Measurements from ENCODE around the gene DCAKD.

The DCAKD gene

GRCh38 chr17:45029758-45030423 lies 21.5 kb downstream of the DCAKD start:
- FAIRE-seq: no peak

GRCh38 chr17:45029096-45029495 lies 22.3 kb downstream of the DCAKD start:
- no peak for FAIRE-seq

GRCh38 chr17:45022655-45023339 lies 28.6 kb downstream of the DCAKD start:
- no peak for FAIRE-seq

GRCh38 chr17:45022288-45022648 lies 29.2 kb downstream of the DCAKD start:
- FAIRE-seq: no peak

- FAIRE-seq: no peak
These were observed 29.7 kb downstream of the DCAKD start for GRCh38 chr17:45021607-45022287.

- FAIRE-seq: no peak
These were observed 30.9 kb downstream of the DCAKD start for GRCh38 chr17:45020354-45021138.

- no peak for FAIRE-seq
These were observed 32.4 kb downstream of the DCAKD start for GRCh38 chr17:45018848-45019711.

- FAIRE-seq: no peak
These were observed 33.0 kb downstream of the DCAKD start for GRCh38 chr17:45018514-45018847.

- no peak for FAIRE-seq
These were observed 34.6 kb downstream of the DCAKD start for GRCh38 chr17:45016823-45017222.

- FAIRE-seq: no peak
These were observed 35.2 kb downstream of the DCAKD start for GRCh38 chr17:45016237-45016636.

- no peak for FAIRE-seq
These were observed 38.1 kb downstream of the DCAKD start for GRCh38 chr17:45013021-45013997.

- no peak for FAIRE-seq
These were observed 39.7 kb downstream of the DCAKD start for GRCh38 chr17:45011767-45012166.

GRCh38 chr17:45009676-45010467 lies 41.6 kb downstream of the DCAKD start:
- FAIRE-seq: no peak

GRCh38 chr17:45008216-45008615 lies 43.2 kb downstream of the DCAKD start:
- no peak for FAIRE-seq

- FAIRE-seq: no peak
These were observed 44.4 kb downstream of the DCAKD start for GRCh38 chr17:45006927-45007461.

- FAIRE-seq: no peak
These were observed 45.7 kb downstream of the DCAKD start for GRCh38 chr17:45005700-45006099.

- no peak for FAIRE-seq
These were observed 47.0 kb downstream of the DCAKD start for GRCh38 chr17:45004388-45004787.

- FAIRE-seq: no peak
These were observed 47.6 kb downstream of the DCAKD start for GRCh38 chr17:45003877-45004276.

- FAIRE-seq: no peak
These were observed 50.1 kb downstream of the DCAKD start for GRCh38 chr17:45001310-45001709.

GRCh38 chr17:44999433-44999832 lies 52.0 kb downstream of the DCAKD start:
- no peak for FAIRE-seq

All from endometrium (tissue), 2 donors.